Lung (tissue), 12 donors: ENCODE measurements around the gene ALKBH2. TPM values are rescaled to one million over a fixed set of nuclear protein-coding genes. Genes with fewer than 3 reads are reported as not detected.

Source experiments
- ATAC-seq: fragments of 200-7000 bp; cut with Tn5 transposase; one replicate; pipeline ENCODE4 v1.9.1; 2020; ENCODE audit warnings: moderate number of reproducible peaks; ENCODE audit not compliant: insufficient read depth, low FRiP score
- DNase-seq, 3 donors: peaks; one replicate each; pipeline ENCODE4 v3.0.0-alpha.2; 2013 to 2017
- H3K27ac ChIP-seq, 2 donors: one replicate each; pipeline ENCODE4 v1.5.1; 2013; ENCODE audit warnings: mild to moderate bottlenecking in 2 of 2, moderate library complexity in 2 of 2, control low read depth in 1 of 2, inconsistent platforms in 1 of 2, low read depth in 1 of 2, low read length in 1 of 2
- H3K27me3 ChIP-seq, 3 donors: one replicate each; pipeline ENCODE4 v1.5.1; 2013; ENCODE audit warnings: low read length in 2 of 3; ENCODE audit not compliant: control insufficient read depth in 3 of 3, insufficient read depth in 3 of 3
- H3K36me3 ChIP-seq, 4 donors: one replicate each; pipeline ENCODE4 v1.5.1; 2013; ENCODE audit warnings: low read length in 4 of 4, mild to moderate bottlenecking in 1 of 4, moderate library complexity in 1 of 4; ENCODE audit not compliant: control insufficient read depth in 4 of 4, insufficient read depth in 4 of 4
- H3K4me1 ChIP-seq, 5 donors: one replicate each; pipeline ENCODE4 v1.5.1; 2013; ENCODE audit warnings: low read length in 5 of 5, mild to moderate bottlenecking in 2 of 5, moderate library complexity in 1 of 5; ENCODE audit not compliant: control insufficient read depth in 5 of 5, insufficient read depth in 5 of 5
- H3K4me3 ChIP-seq: one replicate; pipeline ENCODE4 v1.5.1; 2013; ENCODE audit warnings: mild to moderate bottlenecking, control low read depth, moderate library complexity
- H3K9ac ChIP-seq, 2 donors: one replicate each; pipeline ENCODE4 v1.5.1; 2013; ENCODE audit warnings: low read length in 2 of 2, control low read depth in 1 of 2; ENCODE audit not compliant: insufficient read depth in 1 of 2
- H3K9me3 ChIP-seq, 4 donors: one replicate each; pipeline ENCODE4 v1.5.1; 2013; ENCODE audit warnings: low read length in 3 of 4, mild to moderate bottlenecking in 1 of 4, moderate library complexity in 1 of 4; ENCODE audit not compliant: control insufficient read depth in 4 of 4, insufficient read depth in 3 of 4
- CTCF ChIP-seq: IDR thresholded peaks from 2 replicates; pipeline ENCODE4 v1.5.1; 2012; ENCODE audit warnings: mild to moderate bottlenecking; ENCODE audit errors: control extremely low read depth, extremely low read depth
- WGBS, 2 donors: extraction: QIAGEN DNeasy Blood & Tissue Kit; methylation state at CpG; one replicate each; pipeline ENCODE4 v1.1.7; 2013; 5-methylcytosine and 5-hydroxymethylcytosine counted together
- polyA plus RNA-seq, 2 donors: library from polyadenylated mRNA; stranded (reverse); fragments of 200-250 nt; gene quantifications; one replicate each; pipeline ENCODE4 v1.2.1, GENCODE V29; 2013
- total RNA-seq, 2 donors: library from RNA; depleted of rRNA in 1 of 2; stranded (reverse); fragments of >200 nt in 1 of 2; gene quantifications; one replicate each; pipeline ENCODE4 v1.2.1, GENCODE V29; 2014 to 2021
- donor health status: control.
- donor health status: control.
- donor health status: Bipolar disorder and iron deficiency.
- donor health status: healthy.
- donor health status: DM: yes; HTN: yes; CAD: no.

Gene ALKBH2
- total and polyA plus RNA-seq, 4 donors, result 10.7 to 42.5 (median 19.1) TPM

DNA sequence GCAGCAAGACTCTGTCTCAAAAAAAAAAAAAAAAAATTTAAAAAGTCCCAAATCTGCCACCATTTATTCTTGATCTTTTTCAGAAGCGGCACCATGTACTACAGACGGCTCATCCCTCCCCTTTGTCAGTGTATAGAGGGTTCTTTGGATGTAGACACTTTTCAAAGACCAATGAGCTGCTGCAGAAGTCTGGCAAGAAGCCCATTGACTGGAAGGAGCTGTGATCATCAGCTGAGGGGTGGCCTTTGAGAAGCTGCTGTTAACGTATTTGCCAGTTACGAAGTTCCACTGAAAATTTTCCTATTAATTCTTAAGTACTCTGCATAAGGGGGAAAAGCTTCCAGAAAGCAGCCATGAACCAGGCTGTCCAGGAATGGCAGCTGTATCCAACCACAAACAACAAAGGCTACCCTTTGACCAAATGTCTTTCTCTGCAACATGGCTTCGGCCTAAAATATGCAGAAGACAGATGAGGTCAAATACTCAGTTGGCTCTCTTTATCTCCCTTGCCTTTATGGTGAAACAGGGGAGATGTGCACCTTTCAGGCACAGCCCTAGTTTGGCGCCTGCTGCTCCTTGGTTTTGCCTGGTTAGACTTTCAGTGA is 16.6 kb upstream of the ALKBH2 start:
- Histone ChIP-seq H3K9ac (no peak overlapping the region), H3K27ac (peak overlapping the region; percentile 72 to 96), H3K27me3 (no peaks in the 10 kb centered on the region), H3K4me1 (peaks cover 2 to 23% (median 7%) of the 10 kb centered on the region in 5 donors), H3K36me3 (peaks cover 13 to 27% (median 21%) of the 10 kb centered on the region in 4 donors), H3K4me3 (no peak overlapping the region), H3K9me3 (no peaks in the 10 kb centered on the region)
- no peak for ATAC-seq
- no peak for TF ChIP-seq CTCF
- 86 to 92% methylated on average over 6 of the region's 6 CpGs for WGBS, 2 donors
- DNase-seq, result peak; percentile 75 to 90 (median 86)

- no peak for TF ChIP-seq CTCF
- H3K27ac ChIP-seq, result no peak overlapping the region
- ATAC-seq (no peak), DNase-seq (no peak)
- peaks cover 28 to 63% (median 30%) of the 10 kb centered on the region in 4 donors for H3K36me3 ChIP-seq
- H3K27me3 ChIP-seq, result no peaks in the 10 kb centered on the region
- peaks cover 0 to 6% (median 3%) of the 10 kb centered on the region in 5 donors for H3K4me1 ChIP-seq
- no peak overlapping the region for H3K4me3 ChIP-seq
- no peak overlapping the region for H3K9ac ChIP-seq
- WGBS, 2 donors, result 96 to 98% methylated on average over 5 of the region's 5 CpGs
- no peaks in the 10 kb centered on the region for H3K9me3 ChIP-seq
Measured at GRCh38 chr12:109105176-109105575, 11.9 kb upstream of the ALKBH2 start.

DNA sequence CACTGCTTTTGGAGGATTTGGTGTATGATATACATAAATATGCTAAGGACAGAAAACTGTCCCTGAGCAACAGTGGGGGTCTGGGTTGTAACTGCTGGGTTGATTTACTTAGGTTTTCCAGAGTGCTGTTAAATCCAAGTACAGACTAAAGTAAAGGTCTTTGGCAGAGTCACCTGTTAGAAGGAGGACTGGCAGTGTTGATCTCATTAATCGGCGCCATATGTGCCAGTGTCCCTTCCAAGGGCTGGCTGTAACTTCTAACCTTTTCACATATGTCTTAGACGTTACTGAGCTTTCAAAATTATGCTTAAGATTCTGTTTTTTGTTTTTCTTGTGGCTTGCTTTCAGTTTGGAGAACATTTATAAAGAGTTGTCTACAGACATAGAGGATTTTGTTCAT is 9.2 kb upstream of the ALKBH2 start:
- no peak for TF ChIP-seq CTCF
- peaks cover 0 to 13% (median 3%) of the 10 kb centered on the region in 5 donors for H3K4me1 ChIP-seq
- ATAC-seq (no peak), DNase-seq (no peak)
- H3K27ac ChIP-seq, result no peak overlapping the region
- 91 to 92% methylated on average over 3 of the region's 3 CpGs for WGBS, 2 donors
- no peaks in the 10 kb centered on the region for H3K9me3 ChIP-seq
- H3K4me3 ChIP-seq, result no peak overlapping the region
- peaks cover 16 to 55% (median 32%) of the 10 kb centered on the region in 4 donors for H3K36me3 ChIP-seq
- H3K9ac ChIP-seq, result no peak overlapping the region
- H3K27me3 ChIP-seq, result no peaks in the 10 kb centered on the region

- Histone ChIP-seq H3K9me3 (no peaks in the 10 kb centered on the region), H3K27me3 (no peaks in the 10 kb centered on the region), H3K27ac (peak overlapping the region in 1 of 2 donors; percentile 24), H3K36me3 (peaks cover 10 to 46% (median 25%) of the 10 kb centered on the region in 4 donors), H3K4me3 (no peak overlapping the region), H3K4me1 (peaks cover 0 to 14% (median 3%) of the 10 kb centered on the region in 5 donors), H3K9ac (no peak overlapping the region)
- WGBS, 2 donors, result 67 to 86% methylated on average over 4 of the region's 4 CpGs
- DNase-seq, result no peak
- TF ChIP-seq CTCF, result no peak
- ATAC-seq, result no peak
Measured at GRCh38 chr12:109100741-109101140, 7.5 kb upstream of the ALKBH2 start.
